CD4-positive, alpha-beta T cell (primary cell): ENCODE data around the gene CYP27A1. TPM values are rescaled to one million over a fixed set of nuclear protein-coding genes. Genes with fewer than 3 reads are reported as not detected.

Experiments used
- ATAC-seq: fragments of 200-7000 bp; cut with Tn5 transposase; one replicate; pipeline ENCODE4 v1.10.0; 2022; ENCODE audit warnings: mild to moderate bottlenecking; ENCODE audit not compliant: poor library complexity
- CTCF ChIA-PET: fragments of 350-600 bp; sonication (Branson Sonifier 250); formaldehyde crosslinking; loops from one replicate; lab custom pipeline; 2021; ENCODE audit warnings: antibody characterized with exemption, inconsistent platforms; lab: Charles Lee
- POLR2A ChIA-PET: fragments of 350-600 bp; sonication (Branson Sonifier 250); formaldehyde crosslinking; loops from one replicate; lab custom pipeline; 2021; ENCODE audit warnings: antibody characterized with exemption, inconsistent platforms; lab: Charles Lee
- DNase-seq, 14 experiments: peaks; one replicate each; pipeline ENCODE4 v3.0.0-alpha.2; 2013 to 2020; ENCODE audit warnings: mixed read lengths in 2 of 14
- H3K27ac ChIP-seq, 2 donors: one replicate each; pipeline versions ENCODE4 v1.5.1 to v1.7.0; 2013; ENCODE audit warnings: low read length in 2 of 2, low read depth in 1 of 2, mild to moderate bottlenecking in 1 of 2
- H3K27me3 ChIP-seq, 2 experiments: 1 replicate in 1 of 2; 2 replicates in 1 of 2; pipeline versions ENCODE4 v1.6.1 to v1.7.0; 2013; ENCODE audit warnings: low read length in 2 of 2, control low read depth in 1 of 2, mild to moderate bottlenecking in 1 of 2, moderate library complexity in 1 of 2; ENCODE audit not compliant: insufficient read depth in 2 of 2, control insufficient read depth in 1 of 2
- H3K36me3 ChIP-seq: one replicate; pipeline ENCODE4 v1.6.1; 2013; ENCODE audit warnings: low read length, control low read depth; ENCODE audit not compliant: insufficient read depth
- H3K4me1 ChIP-seq: one replicate; pipeline ENCODE4 v1.6.1; 2013; ENCODE audit warnings: low read length, control low read depth; ENCODE audit not compliant: insufficient read depth
- H3K4me3 ChIP-seq: one replicate; pipeline ENCODE4 v1.5.1; 2013; ENCODE audit warnings: mild to moderate bottlenecking, low read length, moderate library complexity
- H3K9me3 ChIP-seq, 2 experiments: 1 replicate in 1 of 2; 2 replicates in 1 of 2; pipeline versions ENCODE4 v1.6.1 to v1.7.0; 2013; ENCODE audit warnings: low read length in 2 of 2, mild to moderate bottlenecking in 2 of 2, control low read depth in 1 of 2, moderate library complexity in 1 of 2; ENCODE audit not compliant: control insufficient read depth in 1 of 2, insufficient read depth in 1 of 2
- H3K27ac Mint-ChIP-seq: one replicate; pipeline ENCODE4 v1.8.0; 2020; ENCODE audit warnings: mixed read lengths
- H3K27me3 Mint-ChIP-seq: one replicate; pipeline ENCODE4 v1.8.0; 2021; ENCODE audit warnings: mixed read lengths
- H3K36me3 Mint-ChIP-seq: one replicate; pipeline ENCODE4 v1.8.0; 2021; ENCODE audit warnings: low read depth, mixed read lengths
- H3K4me1 Mint-ChIP-seq: one replicate; pipeline ENCODE4 v1.8.0; 2021; ENCODE audit warnings: low read depth, mixed read lengths
- H3K4me3 Mint-ChIP-seq: one replicate; pipeline ENCODE4 v1.8.0; 2020; ENCODE audit warnings: mild to moderate bottlenecking, mixed read lengths
- H3K9me3 Mint-ChIP-seq: one replicate; pipeline ENCODE4 v1.8.0; 2020; ENCODE audit warnings: mixed read lengths
- CTCF ChIP-seq: fragments of 200-600 bp; IDR thresholded peaks from one replicate; pipeline ENCODE4 v1.8.0; 2022; ENCODE audit warnings: antibody characterized with exemption, mild to moderate bottlenecking
- intact Hi-C, 2 experiments: fragments of 100-400 bp; cut with DNase I in 1 of 2; cut with micrococcal nuclease in 1 of 2; formaldehyde crosslinking; loops; one replicate each; pipeline versions ENCODE4 v1.15.1 to v1.9.0; 2023 to 2025; cut with DNase I, micrococcal nuclease
- total RNA-seq, 174 experiments: library from RNA in 2 of 174; stranded (reverse) in 2 of 174; gene quantifications; one replicate each; pipeline ENCODE4 v1.2.3 and lab custom pipeline; 2021 to 2026

Gene CYP27A1
- total RNA-seq, 2 experiments from 2014 or later, result 0.28 TPM; not detected in 1

- ChIA-PET POLR2A (no interaction called here), CTCF (interaction anchor here (1.2 kb wide), 1 partner anchor 237 kb away, joined by 3 read pairs; no protein-coding TSS in a partner anchor)
- no peak for ATAC-seq
- DNase-seq, result no peak
- Histone ChIP-seq H3K9me3 (no peaks in the 10 kb centered on the region), H3K4me1 (no peaks in the 10 kb centered on the region), H3K27me3 (peaks cover 0 to 2% of the 10 kb centered on the region in 2 experiments), H3K27ac (no peak overlapping the region), H3K36me3 (no peaks in the 10 kb centered on the region), H3K4me3 (no peak overlapping the region)
- no peak overlapping the region for H3K27ac Mint-ChIP-seq
- no peaks in the 10 kb centered on the region for H3K36me3 Mint-ChIP-seq
- H3K27me3 Mint-ChIP-seq, result peaks cover 12% of the 10 kb centered on the region
- H3K4me1 Mint-ChIP-seq, result no peaks in the 10 kb centered on the region
- H3K9me3 Mint-ChIP-seq, result no peaks in the 10 kb centered on the region
- no peak overlapping the region for H3K4me3 Mint-ChIP-seq
- no peak for TF ChIP-seq CTCF
- intact Hi-C loops, result no loop called here
These were observed 38.9 kb downstream of the CYP27A1 start for GRCh38 chr2:218820746-218821369.

- Histone ChIP-seq H3K9me3 (no peaks in the 10 kb centered on the region), H3K4me3 (no peak overlapping the region), H3K27me3 (peaks cover 0 to under 1% of the 10 kb centered on the region in 2 experiments), H3K36me3 (no peaks in the 10 kb centered on the region), H3K4me1 (no peaks in the 10 kb centered on the region), H3K27ac (no peak overlapping the region)
- TF ChIP-seq CTCF, result no peak
- Mint-ChIP-seq H3K9me3 (no peaks in the 10 kb centered on the region), H3K4me1 (no peaks in the 10 kb centered on the region), H3K4me3 (no peak overlapping the region), H3K27ac (no peak overlapping the region), H3K27me3 (peaks cover 7% of the 10 kb centered on the region), H3K36me3 (no peaks in the 10 kb centered on the region)
- POLR2A ChIA-PET, result no interaction called here
- intact Hi-C loops, result no loop called here
- CTCF ChIA-PET, result no interaction called here
- ATAC-seq (no peak), DNase-seq (no peak)
These were observed 39.8 kb downstream of the CYP27A1 start for GRCh38 chr2:218821605-218822211.

- intact Hi-C loops, result no loop called here
- Histone ChIP-seq H3K36me3 (no peaks in the 10 kb centered on the region), H3K27ac (no peak overlapping the region), H3K4me1 (no peaks in the 10 kb centered on the region), H3K4me3 (no peak overlapping the region), H3K9me3 (no peaks in the 10 kb centered on the region), H3K27me3 (no peaks in the 10 kb centered on the region)
- ChIA-PET POLR2A (no interaction called here), CTCF (no interaction called here)
- no peak overlapping the region for H3K4me3 Mint-ChIP-seq
- ATAC-seq (no peak), DNase-seq (no peak)
- H3K27ac Mint-ChIP-seq, result no peak overlapping the region
- H3K9me3 Mint-ChIP-seq, result no peaks in the 10 kb centered on the region
- TF ChIP-seq CTCF, result no peak
- H3K27me3 Mint-ChIP-seq, result peaks cover 10% of the 10 kb centered on the region
- no peaks in the 10 kb centered on the region for H3K36me3 Mint-ChIP-seq
- no peaks in the 10 kb centered on the region for H3K4me1 Mint-ChIP-seq
These were observed 40.7 kb downstream of the CYP27A1 start for GRCh38 chr2:218822622-218823021.
